Hepatocyte (in vitro differentiated cells): Measurements from ENCODE around the gene HOXD9. TPM values are rescaled to one million over a fixed set of nuclear protein-coding genes. Genes with fewer than 3 reads are reported as not detected.

Source experiments
- DNase-seq: peaks from one replicate; pipeline ENCODE4 v3.0.0-alpha.2; 2016; ENCODE audit warnings: low spot score
- H2AFZ ChIP-seq: fragments of 200-600 bp; sonication (generic); 2 replicates; pipeline ENCODE4 v1.6.0; 2016; ENCODE audit warnings: antibody characterized with exemption, mild to moderate bottlenecking
- H3K27ac ChIP-seq: fragments of 200-600 bp; sonication (generic); 2 replicates; pipeline ENCODE4 v1.5.1; 2016; ENCODE audit warnings: mild to moderate bottlenecking
- H3K27me3 ChIP-seq: fragments of 200-600 bp; sonication (generic); 2 replicates; pipeline ENCODE4 v1.6.1; 2016
- H3K36me3 ChIP-seq: fragments of 200-600 bp; sonication (generic); replicated peaks from 2 replicates; pipeline ENCODE4 v1.5.1; 2016; ENCODE audit warnings: low read depth; ENCODE audit not compliant: insufficient read depth
- H3K4me1 ChIP-seq: fragments of 200-600 bp; sonication (generic); 2 replicates; pipeline ENCODE4 v1.5.1; 2016; ENCODE audit warnings: mild to moderate bottlenecking, moderate library complexity; ENCODE audit not compliant: insufficient read depth
- H3K4me2 ChIP-seq: fragments of 200-600 bp; sonication (generic); 2 replicates; pipeline ENCODE4 v1.6.0; 2016
- H3K4me3 ChIP-seq: fragments of 200-600 bp; sonication (generic); 2 replicates; pipeline ENCODE4 v1.5.1; 2016; ENCODE audit warnings: mild to moderate bottlenecking
- H3K79me2 ChIP-seq: fragments of 200-600 bp; sonication (generic); 2 replicates; pipeline ENCODE4 v1.6.0; 2017; ENCODE audit warnings: mild to moderate bottlenecking
- H3K9me2 ChIP-seq: fragments of 200-600 bp; sonication (generic); replicated peaks from 2 replicates; pipeline ENCODE4 v1.6.0; 2017; ENCODE audit warnings: mild to moderate bottlenecking; ENCODE audit not compliant: insufficient read depth
- H3K9me3 ChIP-seq: fragments of 200-600 bp; sonication (generic); 2 replicates; pipeline ENCODE4 v1.5.1; 2016; ENCODE audit warnings: low read depth, mild to moderate bottlenecking
- H4K20me1 ChIP-seq: fragments of 200-600 bp; sonication (generic); 2 replicates; pipeline ENCODE4 v1.6.0; 2016; ENCODE audit warnings: mild to moderate bottlenecking; ENCODE audit not compliant: insufficient read depth, poor library complexity, severe bottlenecking
- CTCF ChIP-seq: fragments of 200-600 bp; sonication (generic); IDR thresholded peaks from 2 replicates; pipeline ENCODE4 v1.5.1; 2016; ENCODE audit warnings: antibody characterized with exemption, mild to moderate bottlenecking; ENCODE audit not compliant: poor library complexity
- EZH2 ChIP-seq: fragments of 200-600 bp; sonication (generic); IDR thresholded peaks from 2 replicates; pipeline ENCODE4 v1.6.1; 2016; ENCODE audit warnings: antibody characterized with exemption, mild to moderate bottlenecking, borderline replicate concordance
- EZH2phosphoT487 ChIP-seq: fragments of 200-600 bp; sonication (generic); IDR thresholded peaks from one replicate; pipeline ENCODE4 v1.6.1; 2018; ENCODE audit warnings: antibody characterized with exemption, mild to moderate bottlenecking, low read depth, moderate library complexity; ENCODE audit not compliant: unreplicated experiment, severe bottlenecking
- WGBS: methylation state at CpG from one replicate; pipeline ENCODE4 v1.1.6; 2016; ENCODE audit warnings: low lambda C conversion rate; ENCODE audit errors: missing lambda C conversion rate; 5-methylcytosine and 5-hydroxymethylcytosine counted together
- polyA plus RNA-seq: library from polyadenylated mRNA; unstranded; fragments of >200 nt; fragmentation: Nextera tagmentation; extraction: Ambion mirVana; gene quantifications from 2 replicates; pipeline ENCODE4 v1.2.1, GENCODE V29; 2016
- total RNA-seq: library from RNA; depleted of rRNA; stranded (reverse); fragments of >200 nt; gene quantifications from 2 replicates; pipeline ENCODE4 v1.2.3, GENCODE V29; 2014

The HOXD9 gene
- total and polyA plus RNA-seq, 2 experiments from 2014 or later, result 2.9 to 4.7 TPM

GRCh38 chr2:176103742-176104315, 18.7 kb upstream of the HOXD9 start:
- H3K4me1 ChIP-seq, result no peaks in the 10 kb centered on the region
- 3% methylated on average over 17 of the region's 17 CpGs for WGBS
- peak overlapping the region; percentile 93 for H3K27ac ChIP-seq
- DNase-seq, result no peak
- H2AFZ ChIP-seq, result no peak overlapping the region
- H4K20me1 ChIP-seq, result peaks cover under 1% of the 10 kb centered on the region
- H3K27me3 ChIP-seq, result peaks cover 94% of the 10 kb centered on the region
- H3K4me3 ChIP-seq, result peak overlapping the region; percentile 26
- H3K9me2 ChIP-seq, result no peaks in the 10 kb centered on the region
- peak overlapping the region; percentile 91 for H3K4me2 ChIP-seq
- no peaks in the 10 kb centered on the region for H3K9me3 ChIP-seq
- H3K36me3 ChIP-seq, result no peaks in the 10 kb centered on the region
- H3K79me2 ChIP-seq, result peaks cover 57% of the 10 kb centered on the region
- TF ChIP-seq CTCF, result no peak
- peak; percentile 28 for TF ChIP-seq EZH2phosphoT487
- TF ChIP-seq EZH2, result no peak

GRCh38 chr2:176104316-176105077, 18.0 kb upstream of the HOXD9 start:
- DNase-seq, result no peak
- Histone ChIP-seq H3K4me1 (no peaks in the 10 kb centered on the region), H3K9me3 (no peaks in the 10 kb centered on the region), H3K9me2 (no peaks in the 10 kb centered on the region), H3K4me3 (peak overlapping the region; percentile 26), H3K27ac (peak overlapping the region; percentile 93), H4K20me1 (peaks cover 8% of the 10 kb centered on the region), H3K36me3 (no peaks in the 10 kb centered on the region), H3K27me3 (peaks cover 94% of the 10 kb centered on the region), H3K4me2 (peak overlapping the region; percentile 91), H2AFZ (no peak overlapping the region), H3K79me2 (peaks cover 58% of the 10 kb centered on the region)
- WGBS, result 4% methylated on average over 53 of the region's 56 CpGs
- peak; percentile 74 for TF ChIP-seq EZH2phosphoT487
- TF ChIP-seq CTCF, result no peak
- TF ChIP-seq EZH2, result peak; percentile 75

- Histone ChIP-seq H3K4me2 (peak overlapping the region; percentile 91), H3K9me3 (no peaks in the 10 kb centered on the region), H3K36me3 (no peaks in the 10 kb centered on the region), H3K4me3 (peak overlapping the region; percentile 70), H3K4me1 (no peaks in the 10 kb centered on the region), H3K27me3 (peaks cover 94% of the 10 kb centered on the region), H3K9me2 (no peaks in the 10 kb centered on the region), H3K79me2 (peaks cover 60% of the 10 kb centered on the region), H4K20me1 (peaks cover 13% of the 10 kb centered on the region), H3K27ac (peak overlapping the region; percentile 93), H2AFZ (no peak overlapping the region)
- TF ChIP-seq EZH2 (peak; percentile 51), CTCF (no peak)
- DNase-seq, result no peak
- 10% methylated on average over 21 of the region's 25 CpGs for WGBS
These were observed 17.3 kb upstream of the HOXD9 start for GRCh38 chr2:176105078-176105729.
